GM19351 (cell line): ENCODE measurements around the gene TXLNA.
A peak's percentile ranks its signal among the peaks of the same experiment; 100 is the strongest.

Experiments
- ATAC-seq: cut with Tn5 transposase; IDR thresholded peaks from one replicate; pipeline ENCODE4 v1.9.1; 2021; ENCODE audit warnings: mild to moderate bottlenecking, moderate library complexity; ENCODE audit not compliant: unreplicated experiment

TXLNA gene

DNA sequence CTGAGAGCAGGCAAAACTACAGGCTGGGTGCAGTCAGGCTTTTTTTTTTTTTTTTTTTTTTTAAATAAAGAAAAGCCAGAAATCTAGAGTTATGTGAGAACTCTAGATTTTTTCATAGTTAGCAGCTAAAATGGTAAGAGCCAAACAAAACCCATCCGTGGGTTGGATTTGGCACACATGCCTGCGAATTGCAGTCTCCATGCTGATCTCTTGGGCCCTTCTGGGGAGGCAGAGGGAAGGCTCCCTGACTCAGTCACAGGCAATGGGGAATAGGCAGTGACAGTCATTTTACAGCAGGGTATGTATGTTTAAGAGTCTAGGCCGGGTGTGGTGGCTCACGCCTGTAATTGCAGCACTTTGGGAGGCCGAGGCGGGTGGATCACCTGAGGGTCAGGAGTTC lies 2.6 kb downstream of the TXLNA start:
- no peak for ATAC-seq

- ATAC-seq, result no peak
Observed at GRCh38 chr1:32184650-32185049, 5.2 kb downstream of the TXLNA start.

GRCh38 chr1:32186077-32186476 lies 6.6 kb downstream of the TXLNA start:
- ATAC-seq, result no peak

DNA sequence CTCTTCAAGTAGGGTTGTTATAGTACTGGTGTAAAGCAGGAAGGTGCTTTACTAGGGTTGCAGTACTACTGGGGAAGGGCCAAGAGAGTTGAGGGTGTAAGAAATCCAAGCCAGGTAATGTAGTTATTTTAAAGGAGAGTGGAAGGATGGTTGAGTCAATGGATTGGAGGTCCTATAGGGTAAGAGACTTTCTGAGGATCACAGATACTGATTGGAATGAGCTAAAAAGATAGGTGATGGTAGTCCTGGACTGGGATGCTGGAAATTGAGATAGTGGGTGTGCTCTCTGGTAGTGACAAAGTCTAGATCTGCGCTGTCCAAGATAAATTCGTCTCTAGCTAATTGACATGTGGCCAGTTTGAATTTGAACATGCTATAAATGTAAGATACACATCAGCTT lies 7.0 kb downstream of the TXLNA start:
- no peak for ATAC-seq

GRCh38 chr1:32187850-32188249 lies 8.4 kb downstream of the TXLNA start:
- ATAC-seq, result no peak

- no peak for ATAC-seq
Observed at GRCh38 chr1:32192220-32192948, 12.9 kb downstream of the TXLNA start.

DNA sequence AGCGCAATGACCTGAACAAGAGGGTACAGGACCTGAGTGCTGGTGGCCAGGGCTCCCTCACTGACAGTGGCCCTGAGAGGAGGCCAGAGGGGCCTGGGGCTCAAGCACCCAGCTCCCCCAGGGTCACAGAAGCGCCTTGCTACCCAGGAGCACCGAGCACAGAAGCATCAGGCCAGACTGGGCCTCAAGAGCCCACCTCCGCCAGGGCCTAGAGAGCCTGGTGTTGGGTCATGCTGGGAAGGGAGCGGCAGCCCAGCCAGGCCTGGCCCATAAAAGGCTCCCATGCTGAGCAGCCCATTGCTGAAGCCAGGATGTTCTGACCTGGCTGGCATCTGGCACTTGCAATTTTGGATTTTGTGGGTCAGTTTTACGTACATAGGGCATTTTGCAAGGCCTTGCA lies 15.5 kb downstream of the TXLNA start:
- no peak for ATAC-seq

- ATAC-seq, result no peak
Observed at GRCh38 chr1:32195531-32195930, 16.1 kb downstream of the TXLNA start.

GRCh38 chr1:32195972-32196823 lies 16.7 kb downstream of the TXLNA start:
- ATAC-seq, result no peak

DNA sequence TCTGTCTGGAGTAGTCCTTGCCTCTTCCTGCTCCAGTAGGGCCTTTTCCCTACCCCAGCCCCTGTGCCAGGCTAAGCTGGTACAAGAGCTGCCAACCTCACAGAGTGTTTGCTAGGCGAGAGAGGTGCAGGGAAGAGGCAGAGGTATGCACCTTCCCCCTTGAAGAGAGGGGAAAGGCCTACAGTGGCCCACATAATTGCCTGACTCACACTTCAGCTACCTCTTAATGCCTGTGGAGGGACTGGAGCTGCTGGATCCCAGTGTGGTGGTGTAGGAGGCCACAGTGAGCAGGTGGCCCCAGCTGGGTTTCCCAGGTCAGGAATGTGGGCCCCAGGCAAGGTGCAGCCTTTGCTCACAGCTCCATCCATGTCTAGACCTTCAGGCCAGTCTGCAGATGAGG lies 17.6 kb downstream of the TXLNA start:
- ATAC-seq, result no peak

DNA sequence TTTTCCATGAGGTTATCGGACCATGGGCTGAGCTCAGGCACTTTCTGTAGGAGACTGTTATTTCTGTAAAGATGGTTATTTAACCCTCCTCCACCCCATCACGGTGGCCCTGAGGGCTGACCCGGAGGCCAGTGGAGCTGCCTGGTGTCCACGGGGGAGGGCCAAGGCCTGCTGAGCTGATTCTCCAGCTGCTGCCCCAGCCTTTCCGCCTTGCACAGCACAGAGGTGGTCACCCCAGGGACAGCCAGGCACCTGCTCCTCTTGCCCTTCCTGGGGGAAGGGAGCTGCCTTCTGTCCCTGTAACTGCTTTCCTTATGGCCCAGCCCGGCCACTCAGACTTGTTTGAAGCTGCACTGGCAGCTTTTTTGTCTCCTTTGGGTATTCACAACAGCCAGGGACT lies 18.4 kb downstream of the TXLNA start:
- no peak for ATAC-seq

GRCh38 chr1:32198237-32199042 lies 19.0 kb downstream of the TXLNA start:
- ATAC-seq, result no peak

DNA sequence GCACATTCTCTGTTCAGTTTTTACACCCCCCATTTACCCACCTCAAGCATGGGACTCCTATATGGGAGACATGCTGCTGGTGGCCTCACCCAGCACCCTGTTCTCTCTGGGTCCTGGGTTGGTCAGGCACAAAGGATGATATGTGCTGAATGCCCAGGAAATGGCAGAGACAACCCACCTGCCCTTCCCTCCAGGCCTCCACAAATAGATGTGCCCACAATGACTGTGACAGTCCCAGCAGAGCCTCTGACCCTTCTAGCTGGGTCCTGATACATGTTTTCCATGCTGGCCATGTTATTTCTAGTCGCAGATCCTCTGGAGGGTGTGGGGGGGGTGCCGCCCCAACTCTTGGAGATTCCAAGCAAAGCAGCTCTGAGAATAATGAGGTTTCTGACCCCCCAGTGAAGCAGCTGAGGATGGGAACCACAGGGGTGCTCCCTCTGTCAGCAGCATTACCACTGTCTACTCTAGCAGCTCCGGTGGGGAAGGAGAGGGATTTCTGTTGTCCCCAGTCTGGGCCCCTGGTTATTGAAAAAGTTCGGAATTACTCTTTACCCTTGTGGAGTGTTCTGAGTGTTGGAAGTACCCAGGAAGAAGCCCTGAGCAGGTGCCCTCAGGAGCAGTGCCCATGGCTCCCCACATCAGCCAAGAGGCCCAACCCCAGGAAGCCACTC lies 19.7 kb downstream of the TXLNA start:
- ATAC-seq, result no peak

GRCh38 chr1:32199717-32200072 lies 20.2 kb downstream of the TXLNA start:
- no peak for ATAC-seq

DNA sequence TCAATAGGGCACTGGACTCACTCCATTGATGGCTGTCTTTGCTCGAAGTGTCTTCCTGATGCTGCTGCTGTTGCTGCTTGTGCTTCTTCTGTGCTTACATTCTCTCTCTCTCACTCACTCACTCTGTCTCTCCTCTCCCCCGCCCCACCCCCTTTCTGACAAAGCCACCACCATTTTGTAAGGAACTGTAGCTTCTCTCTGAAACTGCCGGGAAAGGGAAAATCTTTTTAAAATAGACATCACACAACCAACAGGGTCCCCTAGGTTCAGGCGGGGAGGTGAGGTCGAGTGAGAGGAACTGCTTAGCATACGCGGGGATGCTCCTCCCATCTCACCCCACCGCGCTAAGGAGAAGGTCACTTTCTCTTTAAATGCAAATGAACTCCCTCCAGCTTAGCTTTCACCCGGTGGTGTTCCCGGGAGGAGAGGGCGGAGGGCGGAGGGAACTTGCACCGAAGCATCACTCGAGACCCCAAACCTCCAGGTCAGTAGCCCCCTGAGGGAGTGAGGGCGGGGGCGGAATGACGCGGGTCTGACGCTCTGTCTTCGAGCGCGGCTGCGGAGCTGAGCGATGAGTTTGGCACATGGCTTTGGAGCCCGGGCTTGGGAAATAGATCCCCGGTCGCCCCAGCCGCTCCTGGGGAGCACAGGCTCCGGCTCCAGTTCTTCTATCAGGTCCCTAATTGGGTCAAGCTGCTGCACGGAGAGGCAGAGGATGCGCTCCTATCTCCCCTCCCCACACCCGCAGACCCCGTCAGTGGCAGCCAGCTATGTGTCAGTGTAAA lies 20.9 kb downstream of the TXLNA start, which contains the start of gene CCDC28B:
TSS of gene CCDC28B (plus strand) at position 370 of the 785 bp plus-strand sequence. CDS start 1,341 bp downstream, outside the sequence.
- ATAC-seq, result no peak

DNA sequence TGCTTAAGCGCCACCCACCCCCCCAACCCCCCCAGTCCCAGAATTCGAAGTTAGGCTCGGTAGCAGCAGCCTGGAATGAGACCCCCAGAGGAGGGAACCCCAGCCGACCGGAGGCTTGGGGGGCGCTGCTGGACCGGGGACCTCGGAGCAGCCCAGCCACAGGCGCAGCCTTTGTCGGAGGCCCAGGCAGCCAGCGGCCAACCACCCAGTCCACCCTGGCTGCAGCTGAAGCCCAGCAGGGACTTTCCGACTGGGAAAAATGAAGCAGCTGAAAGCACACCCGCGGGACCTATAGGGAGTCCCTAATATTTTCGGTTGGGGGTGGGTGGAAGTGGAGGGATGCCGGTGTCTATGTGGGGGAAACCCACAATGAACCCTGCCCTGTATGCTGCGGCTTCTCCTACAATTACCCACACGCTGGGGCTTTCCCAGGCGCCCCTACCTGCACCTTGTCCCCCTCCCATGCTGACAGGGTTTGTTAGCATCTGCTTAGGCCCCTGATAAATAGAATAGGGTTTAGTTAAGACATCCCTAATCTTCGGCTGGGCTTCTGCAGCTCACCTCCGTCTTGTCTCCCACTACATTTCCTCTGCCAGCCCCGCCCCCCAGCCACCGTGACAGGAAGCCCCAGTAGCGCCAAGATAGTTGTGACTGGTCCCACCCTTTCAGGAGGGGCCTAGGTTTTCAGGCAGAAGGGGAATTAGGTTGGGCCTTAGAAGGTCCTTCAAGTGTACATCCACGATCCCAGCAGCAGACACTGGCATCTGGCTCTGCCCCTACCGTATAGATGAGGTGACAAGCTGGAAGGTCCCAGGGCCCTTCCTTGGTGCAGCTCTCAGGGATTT lies 21.8 kb downstream of the TXLNA start:
- ATAC-seq, result peak; percentile 34

GRCh38 chr1:32204943-32205361 lies 25.5 kb downstream of the TXLNA start:
- ATAC-seq, result no peak

GRCh38 chr1:32205401-32206370 lies 26.2 kb downstream of the TXLNA start, which contains the start of gene IQCC:
IQCC (plus strand) TSS chr1:32205671; CDS start chr1:32205682, 11 bp downstream.
- ATAC-seq, result peak; percentile 55
